ENCODE measurements around the gene POFUT1. TPM values are rescaled to one million over a fixed set of nuclear protein-coding genes. Genes with fewer than 3 reads are reported as not detected.

Gene POFUT1
- polyA plus RNA-seq, 1 of the 3 experiments (the other 2 are of a cell fraction), result 35.6 TPM

DNA sequence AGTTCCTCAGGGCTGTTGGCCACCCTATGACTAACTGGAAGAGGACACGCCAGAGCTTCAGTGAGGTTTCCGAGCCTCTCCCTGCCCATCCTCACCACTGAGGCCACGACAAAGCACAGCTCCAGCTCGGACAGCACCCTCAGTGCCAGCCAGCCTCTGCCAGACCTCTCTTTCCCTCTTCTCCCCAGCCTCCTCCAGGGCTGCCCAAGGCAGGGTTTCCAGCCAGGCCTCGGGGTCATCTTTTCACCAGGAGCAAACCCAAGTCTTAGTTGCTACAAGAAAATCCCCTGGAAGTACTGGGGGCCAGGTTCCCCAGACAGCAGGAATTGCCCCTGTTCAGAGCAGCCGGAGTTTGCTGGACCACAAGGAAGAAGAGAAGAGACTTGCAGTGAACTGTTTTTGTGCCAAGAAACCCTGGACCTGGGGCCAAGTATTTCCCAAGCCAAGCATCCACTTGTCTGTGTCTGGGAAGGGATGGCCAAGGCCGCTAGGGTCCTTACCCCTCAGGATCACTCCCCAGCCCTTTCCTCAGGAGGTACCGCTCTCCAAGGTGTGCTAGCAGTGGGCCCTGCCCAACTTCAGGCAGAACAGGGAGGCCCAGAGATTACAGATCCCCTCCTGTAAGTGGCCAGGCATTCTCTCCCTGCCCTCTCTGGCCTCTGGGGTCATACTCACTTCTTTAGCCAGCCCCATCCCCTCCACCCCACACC lies 41.7 kb upstream of the POFUT1 start:
- H3K4me3 ChIP-seq (ENCODE audit: low read depth in 2 of 2, low read length in 1 of 2), result no peak overlapping the region
- H3K9me2 ChIP-seq, result no peaks in the 10 kb centered on the region
- H3K9me3 ChIP-seq, result no peaks in the 10 kb centered on the region
- no peak overlapping the region for H3K4me2 ChIP-seq
- no peak overlapping the region for H2AFZ ChIP-seq (ENCODE audit: low read depth)
- ChIA-PET POLR2A (no interaction called here), CTCF (no interaction called here)
- peaks cover 0 to 11% of the 10 kb centered on the region in 2 experiments; a peak in 2 of 4 replicates for H3K4me1 ChIP-seq (ENCODE audit: control insufficient read depth in 1 of 2, insufficient read depth in 2 of 2, low read depth in 1 of 2, low read length in 1 of 2)
- H3K27me3 ChIP-seq (ENCODE audit: insufficient read depth), result no peaks in the 10 kb centered on the region
- H3K9ac ChIP-seq, result no peak overlapping the region
- no peaks in the 10 kb centered on the region for H3K79me2 ChIP-seq (ENCODE audit: insufficient read depth)
- TF ChIP-seq FOXM1 (IDR thresholded peaks at IDR 0.05; ENCODE audit: low read depth) (no peak), CHD2 (IDR thresholded peaks at IDR 0.05; ENCODE audit: low read length, partially characterized antibody) (no peak), ELF1 (IDR thresholded peaks at IDR 0.05) (no peak), RFX5 (IDR thresholded peaks at IDR 0.05; ENCODE audit: low read length) (no peak), NRF1 (IDR thresholded peaks at IDR 0.05; ENCODE audit: low read depth, low read length) (no peak), EZH2phosphoT487 (IDR thresholded peaks at IDR 0.05; ENCODE audit: borderline replicate concordance, low read depth) (no peak), FOXJ3 (CRISPR knock-in tag; IDR thresholded peaks at IDR 0.05) (no peak)
- peaks cover 5% of the 10 kb centered on the region for H3F3A ChIP-seq (replicated peaks; ENCODE audit: insufficient read depth)
- 92% methylated on average over 8 of the region's 8 CpGs for WGBS (ENCODE audit: low lambda C conversion rate)
- H4K20me1 ChIP-seq (ENCODE audit: insufficient read depth), result no peaks in the 10 kb centered on the region
- H3K36me3 ChIP-seq (replicated peaks in 1 of 2; ENCODE audit: control insufficient read depth in 1 of 2, insufficient read depth in 2 of 2, low read length in 1 of 2), result peaks cover 12 to 46% of the 10 kb centered on the region in 2 experiments
- no peak for DNase-seq
- no peak overlapping the region for H3K27ac ChIP-seq (ENCODE audit: low read depth in 2 of 2, low read length in 1 of 2)

DNA sequence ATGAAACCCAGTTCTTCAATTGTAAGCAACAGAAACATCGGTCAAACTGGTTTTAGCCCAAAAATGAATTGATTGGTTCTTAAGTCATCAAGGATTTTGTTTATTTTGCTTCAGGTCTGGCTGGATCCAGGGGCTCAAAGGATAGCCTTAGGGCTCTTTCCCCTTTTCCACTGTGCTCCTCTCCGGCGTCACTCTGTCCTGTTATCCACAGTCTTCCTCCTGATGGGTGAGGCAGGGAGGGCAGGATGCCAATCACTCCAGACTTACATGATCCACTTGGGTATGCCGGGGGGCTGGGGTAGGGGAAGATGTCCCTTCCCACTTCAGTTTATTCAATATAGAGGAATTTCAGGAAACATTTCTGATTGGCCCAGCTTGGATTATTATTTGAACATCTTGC lies 40.1 kb upstream of the POFUT1 start:
- ChIA-PET POLR2A (no interaction called here), CTCF (interaction anchor here (1.0 kb wide), 1 partner anchor 13 kb away, joined by 3 read pairs; no protein-coding TSS in a partner anchor)
- H3K9ac ChIP-seq, result no peak overlapping the region
- peaks cover 5% of the 10 kb centered on the region for H3F3A ChIP-seq (replicated peaks; ENCODE audit: insufficient read depth)
- no peaks in the 10 kb centered on the region for H3K9me3 ChIP-seq
- H3K4me2 ChIP-seq, result no peak overlapping the region
- no peaks in the 10 kb centered on the region for H3K27me3 ChIP-seq (ENCODE audit: insufficient read depth)
- H3K36me3 ChIP-seq (replicated peaks in 1 of 2; ENCODE audit: control insufficient read depth in 1 of 2, insufficient read depth in 2 of 2, low read length in 1 of 2), result peaks cover 4 to 30% of the 10 kb centered on the region in 2 experiments
- H3K4me1 ChIP-seq (ENCODE audit: control insufficient read depth in 1 of 2, insufficient read depth in 2 of 2, low read depth in 1 of 2, low read length in 1 of 2), result peaks cover 0 to 3% of the 10 kb centered on the region in 2 experiments; a peak in 2 of 4 replicates
- H3K27ac ChIP-seq (ENCODE audit: low read depth in 2 of 2, low read length in 1 of 2), result no peak overlapping the region
- WGBS (ENCODE audit: low lambda C conversion rate), result 96% methylated on average over 4 of the region's 4 CpGs
- no peak overlapping the region for H3K4me3 ChIP-seq (ENCODE audit: low read depth in 2 of 2, low read length in 1 of 2)
- H2AFZ ChIP-seq (ENCODE audit: low read depth), result no peak overlapping the region
- H4K20me1 ChIP-seq (ENCODE audit: insufficient read depth), result no peaks in the 10 kb centered on the region
- TF ChIP-seq EP300 (IDR thresholded peaks at IDR 0.05; ENCODE audit: borderline replicate concordance in 1 of 2, low read depth in 1 of 2, low read length in 1 of 2) (no peak), TEAD4 (IDR thresholded peaks at IDR 0.05; ENCODE audit: borderline replicate concordance, insufficient read depth) (no peak), CHD2 (IDR thresholded peaks at IDR 0.05; ENCODE audit: low read length, partially characterized antibody) (no peak), EZH2phosphoT487 (IDR thresholded peaks at IDR 0.05; ENCODE audit: borderline replicate concordance, low read depth) (no peak), TCF12 (IDR thresholded peaks at IDR 0.05) (no peak), NFIC (IDR thresholded peaks at IDR 0.05; ENCODE audit: borderline replicate concordance) (no peak), NRF1 (IDR thresholded peaks at IDR 0.05; ENCODE audit: low read depth, low read length) (no peak), FOXM1 (IDR thresholded peaks at IDR 0.05; ENCODE audit: low read depth) (no peak), FOXJ3 (CRISPR knock-in tag; IDR thresholded peaks at IDR 0.05) (no peak), RXRA (IDR thresholded peaks at IDR 0.05; ENCODE audit: borderline replicate concordance, low read depth) (no peak), SIN3A (IDR thresholded peaks at IDR 0.05; ENCODE audit: borderline replicate concordance, low read depth, low read length) (no peak), MEF2A (IDR thresholded peaks at IDR 0.05; ENCODE audit: borderline replicate concordance, low read depth) (no peak)
- TF ChIP-seq, protein P1, sequence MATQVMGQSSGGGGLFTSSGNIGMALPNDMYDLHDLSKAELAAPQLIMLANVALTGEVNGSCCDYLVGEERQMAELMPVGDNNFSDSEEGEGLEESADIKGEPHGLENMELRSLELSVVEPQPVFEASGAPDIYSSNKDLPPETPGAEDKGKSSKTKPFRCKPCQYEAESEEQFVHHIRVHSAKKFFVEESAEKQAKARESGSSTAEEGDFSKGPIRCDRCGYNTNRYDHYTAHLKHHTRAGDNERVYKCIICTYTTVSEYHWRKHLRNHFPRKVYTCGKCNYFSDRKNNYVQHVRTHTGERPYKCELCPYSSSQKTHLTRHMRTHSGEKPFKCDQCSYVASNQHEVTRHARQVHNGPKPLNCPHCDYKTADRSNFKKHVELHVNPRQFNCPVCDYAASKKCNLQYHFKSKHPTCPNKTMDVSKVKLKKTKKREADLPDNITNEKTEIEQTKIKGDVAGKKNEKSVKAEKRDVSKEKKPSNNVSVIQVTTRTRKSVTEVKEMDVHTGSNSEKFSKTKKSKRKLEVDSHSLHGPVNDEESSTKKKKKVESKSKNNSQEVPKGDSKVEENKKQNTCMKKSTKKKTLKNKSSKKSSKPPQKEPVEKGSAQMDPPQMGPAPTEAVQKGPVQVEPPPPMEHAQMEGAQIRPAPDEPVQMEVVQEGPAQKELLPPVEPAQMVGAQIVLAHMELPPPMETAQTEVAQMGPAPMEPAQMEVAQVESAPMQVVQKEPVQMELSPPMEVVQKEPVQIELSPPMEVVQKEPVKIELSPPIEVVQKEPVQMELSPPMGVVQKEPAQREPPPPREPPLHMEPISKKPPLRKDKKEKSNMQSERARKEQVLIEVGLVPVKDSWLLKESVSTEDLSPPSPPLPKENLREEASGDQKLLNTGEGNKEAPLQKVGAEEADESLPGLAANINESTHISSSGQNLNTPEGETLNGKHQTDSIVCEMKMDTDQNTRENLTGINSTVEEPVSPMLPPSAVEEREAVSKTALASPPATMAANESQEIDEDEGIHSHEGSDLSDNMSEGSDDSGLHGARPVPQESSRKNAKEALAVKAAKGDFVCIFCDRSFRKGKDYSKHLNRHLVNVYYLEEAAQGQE (IDR thresholded peaks at IDR 0.05; ENCODE audit: low read depth, low read length), result no peak
- H3K79me2 ChIP-seq (ENCODE audit: insufficient read depth), result no peaks in the 10 kb centered on the region
- no peak for DNase-seq
- H3K9me2 ChIP-seq, result no peaks in the 10 kb centered on the region

Data from SK-N-SH (cell line).